C1 segment of cervical spinal cord (tissue), 14 donors: Measurements from ENCODE around the gene TRPM4.
"Not testable (repeated sequence)": the region's sequence is repeated elsewhere in the genome, so short reads cannot be mapped to it uniquely, and the experiment has no call there.

Experiments used
- DNase-seq, 14 donors: peaks; one replicate each; lab custom pipeline; 2025; lab: John Stamatoyannopoulos, UW

TRPM4 gene

GRCh38 chr19:49150106-49150943 lies 7.3 kb upstream of the TRPM4 start:
- DNase-seq: peak; percentile 23 to 95 (median 88)

- no peak for DNase-seq
Observed at GRCh38 chr19:49150944-49151243, 6.7 kb upstream of the TRPM4 start.

- DNase-seq: peak in 8 of 14 donors; percentile 14 to 61 (median 26)
Observed at GRCh38 chr19:49151267-49152118, 6.1 kb upstream of the TRPM4 start.

- DNase-seq: no peak
Observed at GRCh38 chr19:49152119-49152550, 5.5 kb upstream of the TRPM4 start.

- DNase-seq: no peak
Observed at GRCh38 chr19:49153167-49153809, 4.3 kb upstream of the TRPM4 start.

- no peak for DNase-seq
Observed at GRCh38 chr19:49154279-49154678, 3.3 kb upstream of the TRPM4 start.

GRCh38 chr19:49155005-49155819 lies 2.4 kb upstream of the TRPM4 start, which contains the start of gene HRC:
HRC (minus strand) TSS chr19:49155396; CDS start chr19:49155237, 159 bp downstream.
- no peak for DNase-seq

GRCh38 chr19:49155820-49156346 lies 1.7 kb upstream of the TRPM4 start:
- DNase-seq: no peak

GRCh38 chr19:49160450-49161189 lies 3.0 kb downstream of the TRPM4 start:
- no peak for DNase-seq

GRCh38 chr19:49161987-49162386 lies 4.4 kb downstream of the TRPM4 start:
- DNase-seq: no peak

- no peak for DNase-seq
Observed at GRCh38 chr19:49165111-49165750, 7.6 kb downstream of the TRPM4 start.

GRCh38 chr19:49165865-49166301 lies 8.3 kb downstream of the TRPM4 start:
- no peak for DNase-seq

GRCh38 chr19:49167857-49168409 lies 10.3 kb downstream of the TRPM4 start:
- no peak for DNase-seq

GRCh38 chr19:49168421-49168820 lies 10.8 kb downstream of the TRPM4 start:
- no peak for DNase-seq

GRCh38 chr19:49173198-49173597 lies 15.6 kb downstream of the TRPM4 start:
- DNase-seq: no peak

GRCh38 chr19:49180659-49181058 lies 23.1 kb downstream of the TRPM4 start:
- DNase-seq: no peak

- DNase-seq: not testable (repeated sequence)
Observed at GRCh38 chr19:49182010-49182847, 24.6 kb downstream of the TRPM4 start.

GRCh38 chr19:49182848-49183375 lies 25.3 kb downstream of the TRPM4 start:
- DNase-seq: peak in 1 of 14 donors; percentile 64
